ENCODE results near the gene LRWD1. TPM values are rescaled to one million over a fixed set of nuclear protein-coding genes. Genes with fewer than 3 reads are reported as not detected.

The LRWD1 gene
- total and polyA plus RNA-seq, 8 donors = 12.9 to 22.2 (median 16.3) TPM

DNA sequence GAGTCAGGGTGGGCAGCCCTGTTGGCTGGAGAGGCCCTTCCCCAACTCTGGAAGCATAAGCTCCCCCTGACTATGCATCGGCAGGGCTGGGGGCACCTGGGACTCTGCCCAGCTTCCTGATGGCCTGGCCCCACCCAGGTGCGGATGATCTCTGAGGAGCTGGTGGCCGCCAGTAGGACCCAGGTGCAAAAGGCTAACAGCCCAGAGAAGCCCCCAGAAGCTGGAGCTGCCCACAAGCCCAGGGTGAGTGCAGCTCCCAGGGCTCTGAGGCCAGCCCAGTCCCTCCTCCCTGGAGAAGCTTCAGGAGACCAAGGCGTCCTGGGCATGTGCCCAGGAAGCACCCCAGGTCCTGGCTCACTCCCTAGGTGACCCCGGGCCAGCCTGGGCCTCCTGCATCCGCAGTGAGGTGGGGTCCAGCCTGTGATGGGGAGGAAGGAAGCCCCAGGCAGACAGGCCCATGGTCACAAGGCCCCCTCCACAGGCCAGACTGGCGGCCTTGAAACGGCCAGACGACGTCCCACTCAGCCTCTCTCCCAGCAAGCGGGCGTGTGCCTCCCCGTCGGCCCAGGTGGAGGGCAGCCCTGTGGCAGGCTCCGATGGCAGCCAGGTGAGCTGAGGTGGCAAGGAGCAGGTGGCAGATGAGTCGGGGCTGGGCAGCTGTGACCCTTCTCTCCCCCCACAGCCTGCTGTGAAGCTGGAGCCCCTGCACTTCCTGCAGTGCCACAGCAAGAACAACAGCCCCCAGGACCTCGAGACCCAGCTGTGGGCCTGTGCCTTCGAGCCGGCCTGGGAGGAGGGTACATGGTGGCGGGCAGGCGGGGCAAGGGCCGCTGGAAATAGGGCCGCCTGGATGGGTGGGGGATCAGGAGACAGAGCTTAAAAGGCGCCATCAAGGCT lies 3.0 kb downstream of the LRWD1 start:
- Histone ChIP-seq H3K36me3 (peaks cover 0 to 52% of the 10 kb centered on the region in 2 donors), H3K4me1 (peaks cover 12 to 28% of the 10 kb centered on the region in 2 donors), H3K4me3 (no peak overlapping the region), H3K27me3 (no peaks in the 10 kb centered on the region), H3K9me3 (no peaks in the 10 kb centered on the region), H3K27ac (no peak overlapping the region)
- TF ChIP-seq, protein P1, sequence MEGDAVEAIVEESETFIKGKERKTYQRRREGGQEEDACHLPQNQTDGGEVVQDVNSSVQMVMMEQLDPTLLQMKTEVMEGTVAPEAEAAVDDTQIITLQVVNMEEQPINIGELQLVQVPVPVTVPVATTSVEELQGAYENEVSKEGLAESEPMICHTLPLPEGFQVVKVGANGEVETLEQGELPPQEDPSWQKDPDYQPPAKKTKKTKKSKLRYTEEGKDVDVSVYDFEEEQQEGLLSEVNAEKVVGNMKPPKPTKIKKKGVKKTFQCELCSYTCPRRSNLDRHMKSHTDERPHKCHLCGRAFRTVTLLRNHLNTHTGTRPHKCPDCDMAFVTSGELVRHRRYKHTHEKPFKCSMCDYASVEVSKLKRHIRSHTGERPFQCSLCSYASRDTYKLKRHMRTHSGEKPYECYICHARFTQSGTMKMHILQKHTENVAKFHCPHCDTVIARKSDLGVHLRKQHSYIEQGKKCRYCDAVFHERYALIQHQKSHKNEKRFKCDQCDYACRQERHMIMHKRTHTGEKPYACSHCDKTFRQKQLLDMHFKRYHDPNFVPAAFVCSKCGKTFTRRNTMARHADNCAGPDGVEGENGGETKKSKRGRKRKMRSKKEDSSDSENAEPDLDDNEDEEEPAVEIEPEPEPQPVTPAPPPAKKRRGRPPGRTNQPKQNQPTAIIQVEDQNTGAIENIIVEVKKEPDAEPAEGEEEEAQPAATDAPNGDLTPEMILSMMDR (IDR thresholded peaks at IDR 0.05) = no peak
- intact Hi-C loops (cut with DNase I) = no loop called here
- ATAC-seq (no peak), DNase-seq (peak in 1 of 4 donors; percentile 78)

DNA sequence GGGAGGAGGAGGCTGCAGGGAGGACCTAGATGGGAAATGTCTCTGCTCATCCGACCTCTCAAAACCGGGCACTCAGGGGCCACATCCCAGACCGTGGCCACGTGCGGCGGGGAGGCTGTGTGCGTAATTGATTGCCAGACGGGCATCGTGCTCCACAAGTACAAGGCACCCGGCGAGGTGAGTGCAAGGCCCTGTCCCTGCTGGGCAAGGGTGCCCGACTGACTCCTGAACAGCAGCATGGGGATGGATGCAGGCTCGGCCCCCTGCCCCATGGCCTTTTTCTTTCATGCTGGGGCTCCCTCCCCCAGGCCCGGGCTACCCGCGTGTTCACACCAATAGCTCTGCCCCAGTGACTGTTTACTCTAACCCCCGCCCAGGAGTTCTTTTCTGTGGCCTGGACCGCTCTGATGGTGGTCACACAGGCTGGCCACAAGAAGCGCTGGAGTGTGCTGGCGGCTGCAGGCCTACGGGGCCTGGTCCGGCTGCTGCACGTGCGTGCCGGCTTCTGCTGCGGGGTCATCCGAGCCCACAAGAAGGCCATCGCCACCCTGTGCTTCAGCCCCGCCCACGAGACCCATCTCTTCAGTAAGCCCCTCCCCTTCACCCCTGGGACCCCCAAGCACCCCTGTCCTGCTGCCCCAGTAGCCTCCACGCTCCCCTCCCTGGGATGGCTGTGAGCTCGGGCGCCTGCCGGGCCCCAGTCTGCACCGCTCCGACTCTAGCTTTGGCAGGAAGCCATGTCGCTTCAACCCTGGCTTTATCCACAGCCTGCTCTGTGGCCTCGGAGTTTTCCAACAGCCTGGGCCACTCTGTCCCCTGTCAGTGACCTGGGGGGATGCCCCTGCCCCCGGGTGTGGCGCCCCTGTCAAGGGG lies 3.9 kb downstream of the LRWD1 start:
- intact Hi-C loops (cut with DNase I) = no loop called here
- H3K36me3 ChIP-seq = peaks cover 0 to 61% of the 10 kb centered on the region in 2 donors
- H3K27me3 ChIP-seq = no peaks in the 10 kb centered on the region
- ATAC-seq (no peak), DNase-seq (peak in 1 of 4 donors; percentile 77)
- no peaks in the 10 kb centered on the region for H3K9me3 ChIP-seq
- no peak overlapping the region for H3K27ac ChIP-seq
- no peak overlapping the region for H3K4me3 ChIP-seq
- TF ChIP-seq, protein P1 (IDR thresholded peaks at IDR 0.05) = no peak
- peaks cover 11 to 23% of the 10 kb centered on the region in 2 donors for H3K4me1 ChIP-seq

DNA sequence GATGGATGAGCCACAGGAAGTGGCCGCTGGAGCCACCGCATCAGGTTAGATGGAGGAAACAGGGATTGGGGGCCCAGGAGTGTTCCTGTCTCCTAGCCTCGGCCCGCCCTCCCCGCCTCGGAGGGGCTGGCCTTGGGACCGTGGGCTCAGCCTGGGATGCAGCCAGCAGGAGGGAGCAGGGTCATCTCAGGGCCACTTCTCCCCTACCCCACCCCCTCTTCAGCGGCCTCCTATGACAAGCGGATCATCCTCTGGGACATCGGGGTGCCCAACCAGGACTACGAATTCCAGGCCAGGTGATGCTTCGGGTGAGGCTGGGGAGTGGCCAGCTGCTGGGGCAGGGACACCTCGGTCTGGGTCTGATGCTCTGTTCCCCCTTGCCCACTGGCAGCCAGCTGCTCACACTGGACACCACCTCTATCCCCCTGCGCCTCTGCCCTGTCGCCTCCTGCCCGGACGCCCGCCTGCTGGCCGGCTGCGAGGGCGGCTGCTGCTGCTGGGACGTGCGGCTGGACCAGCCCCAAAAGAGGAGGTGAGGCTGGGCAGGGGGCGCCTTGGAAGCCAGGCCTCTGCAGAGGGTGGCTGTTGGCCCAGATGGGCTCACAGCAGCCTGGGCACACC lies 4.7 kb downstream of the LRWD1 start:
- DNase-seq (peak in 1 of 4 donors; percentile 62), ATAC-seq (no peak)
- no peaks in the 10 kb centered on the region for H3K9me3 ChIP-seq
- intact Hi-C loops (cut with DNase I) = no loop called here
- H3K36me3 ChIP-seq = peaks cover 0 to 66% of the 10 kb centered on the region in 2 donors
- H3K27me3 ChIP-seq = no peaks in the 10 kb centered on the region
- H3K4me1 ChIP-seq = peaks cover 6 to 18% of the 10 kb centered on the region in 2 donors
- no peak overlapping the region for H3K27ac ChIP-seq
- TF ChIP-seq, protein P1 (IDR thresholded peaks at IDR 0.05) = no peak
- H3K4me3 ChIP-seq = no peak overlapping the region

DNA sequence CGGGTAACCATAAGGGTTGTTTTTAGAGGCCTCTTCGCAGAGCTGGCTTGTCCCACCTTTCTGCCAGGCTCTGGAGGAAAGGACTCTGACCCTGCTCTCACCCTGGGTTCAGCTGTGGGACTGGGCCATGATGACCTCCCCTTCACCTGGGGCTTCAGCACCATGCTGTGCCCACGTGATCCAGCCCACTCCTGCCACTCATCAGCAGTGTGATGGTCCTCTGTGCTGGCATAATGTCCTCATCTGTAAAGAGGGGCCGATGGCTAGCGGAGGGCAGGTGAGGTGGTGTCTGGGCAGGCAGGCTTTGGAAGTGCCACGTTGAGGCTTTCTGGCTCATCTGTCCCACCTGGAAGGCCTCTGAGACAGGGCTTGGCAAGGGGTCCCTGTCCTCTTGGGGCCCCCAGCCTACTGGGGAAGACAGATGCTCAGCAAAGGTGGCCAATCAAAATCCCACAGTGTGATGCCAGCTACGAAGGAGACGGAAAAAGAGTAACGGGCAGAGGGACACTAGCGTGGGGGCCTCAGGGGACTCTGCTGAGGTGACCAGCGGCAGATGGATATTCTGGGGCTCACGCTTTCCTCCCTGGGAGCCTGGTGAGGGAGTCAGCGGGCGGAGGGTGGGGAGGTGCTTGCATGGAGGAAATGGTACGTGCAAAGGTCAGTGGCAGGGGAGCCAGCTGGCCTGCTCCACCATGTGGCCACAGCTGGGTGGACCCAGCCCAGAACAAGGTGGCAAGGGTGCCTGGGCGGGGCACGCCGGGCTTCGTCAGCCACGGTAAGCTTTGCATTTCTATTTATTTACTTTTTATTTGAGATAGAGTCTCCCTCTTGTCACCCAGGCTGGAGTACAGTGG lies 5.4 kb downstream of the LRWD1 start:
- intact Hi-C loops (cut with DNase I) = no loop called here
- H3K36me3 ChIP-seq = peaks cover 0 to 66% of the 10 kb centered on the region in 2 donors
- TF ChIP-seq, protein P1 (IDR thresholded peaks at IDR 0.05) = no peak
- no peaks in the 10 kb centered on the region for H3K27me3 ChIP-seq
- H3K9me3 ChIP-seq = no peaks in the 10 kb centered on the region
- ATAC-seq = no peak
- peaks cover 6 to 16% of the 10 kb centered on the region in 2 donors for H3K4me1 ChIP-seq
- H3K27ac ChIP-seq = no peak overlapping the region
- no peak overlapping the region for H3K4me3 ChIP-seq
- DNase-seq = peak in 1 of 4 donors; percentile 60
